Ecto neural progenitor cell (in vitro differentiated cells): ENCODE results near the gene MYO5B.
"Not testable (repeated sequence)": the region's sequence is repeated elsewhere in the genome, so short reads cannot be mapped to it uniquely, and the experiment has no call there.

Experiments
- DNase-seq: peaks from one replicate; pipeline ENCODE4 v3.0.0-alpha.2; 2018; ENCODE audit warnings: low spot score

Gene MYO5B

GRCh38 chr18:49920731-49921130 is 274.2 kb downstream of the MYO5B start:
- no peak for DNase-seq

GRCh38 chr18:49917742-49918141 is 277.2 kb downstream of the MYO5B start:
- DNase-seq: no peak

- no peak for DNase-seq
Observed at GRCh38 chr18:49915352-49915751, 279.6 kb downstream of the MYO5B start.

- DNase-seq: no peak
Observed at GRCh38 chr18:49913221-49913620, 281.7 kb downstream of the MYO5B start.

DNA sequence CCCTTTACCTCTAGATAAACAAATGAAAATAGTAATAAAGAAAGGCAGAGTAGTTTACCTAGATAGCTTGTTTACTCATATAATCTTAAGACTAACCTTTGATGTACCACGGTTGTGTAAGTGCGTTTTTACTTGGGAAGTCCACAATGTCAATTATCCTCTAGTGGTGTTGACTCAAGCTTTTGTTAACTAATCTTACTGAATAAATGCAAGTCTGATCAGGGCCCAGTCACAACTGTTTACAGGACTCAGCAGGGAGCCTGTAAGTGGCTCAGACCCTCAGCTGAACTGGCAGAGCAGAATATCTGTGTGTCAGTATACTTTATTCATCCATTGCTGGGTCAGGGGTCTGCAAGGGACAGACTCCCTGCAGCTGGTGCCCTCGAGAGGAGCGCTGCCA is 283.5 kb downstream of the MYO5B start:
- no peak for DNase-seq

DNA sequence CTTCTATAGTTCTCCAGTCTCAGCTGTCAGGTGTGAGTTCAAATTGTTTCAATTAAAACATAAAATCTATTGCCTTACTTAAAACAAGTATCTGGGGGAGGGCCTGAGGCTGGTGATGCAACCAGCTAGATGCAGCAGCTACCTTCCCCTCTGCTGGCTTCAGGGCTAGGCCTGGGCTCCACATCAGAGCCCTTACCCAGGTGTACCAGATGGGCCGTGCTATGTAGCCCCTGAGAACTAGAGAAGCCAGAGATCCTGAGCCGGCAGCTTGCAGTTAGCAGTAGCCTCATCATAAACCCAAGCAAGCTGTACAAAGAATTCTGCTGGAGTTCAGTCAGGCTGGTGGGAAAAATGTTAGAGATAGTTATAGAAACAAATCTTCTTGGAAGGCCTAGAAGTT is 284.0 kb downstream of the MYO5B start:
- DNase-seq: no peak

- DNase-seq: no peak
Observed at GRCh38 chr18:49910019-49910418, 284.9 kb downstream of the MYO5B start.

DNA sequence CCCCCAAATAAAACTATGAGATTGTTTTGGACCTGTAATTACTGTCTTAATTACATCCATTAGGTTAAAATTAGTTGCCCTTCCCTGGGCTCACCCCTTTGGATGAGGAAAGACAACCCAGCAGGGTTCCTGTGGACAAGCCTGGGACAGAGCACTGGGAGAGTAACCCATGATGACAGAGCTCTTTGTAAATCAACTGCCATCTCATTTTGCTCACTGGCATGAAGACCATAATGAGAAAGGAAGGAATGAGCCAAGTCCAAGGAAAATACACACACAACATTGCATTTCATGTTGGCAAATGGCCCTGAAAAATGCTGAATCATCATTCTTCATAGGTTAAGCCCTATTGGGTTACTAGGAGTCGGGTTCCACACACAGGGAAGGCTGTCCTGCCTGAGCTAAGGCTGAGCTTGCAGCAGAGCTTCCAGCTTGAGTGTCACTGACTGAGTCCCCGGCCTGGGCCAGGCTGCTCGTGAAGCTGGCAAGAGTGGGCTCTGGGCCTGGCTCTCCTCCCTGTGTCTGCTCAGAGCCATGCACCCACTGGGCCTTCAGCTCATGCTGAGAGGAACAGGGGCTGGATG is 287.5 kb downstream of the MYO5B start:
- DNase-seq: no peak

GRCh38 chr18:49905771-49906170 is 289.2 kb downstream of the MYO5B start:
- no peak for DNase-seq

DNA sequence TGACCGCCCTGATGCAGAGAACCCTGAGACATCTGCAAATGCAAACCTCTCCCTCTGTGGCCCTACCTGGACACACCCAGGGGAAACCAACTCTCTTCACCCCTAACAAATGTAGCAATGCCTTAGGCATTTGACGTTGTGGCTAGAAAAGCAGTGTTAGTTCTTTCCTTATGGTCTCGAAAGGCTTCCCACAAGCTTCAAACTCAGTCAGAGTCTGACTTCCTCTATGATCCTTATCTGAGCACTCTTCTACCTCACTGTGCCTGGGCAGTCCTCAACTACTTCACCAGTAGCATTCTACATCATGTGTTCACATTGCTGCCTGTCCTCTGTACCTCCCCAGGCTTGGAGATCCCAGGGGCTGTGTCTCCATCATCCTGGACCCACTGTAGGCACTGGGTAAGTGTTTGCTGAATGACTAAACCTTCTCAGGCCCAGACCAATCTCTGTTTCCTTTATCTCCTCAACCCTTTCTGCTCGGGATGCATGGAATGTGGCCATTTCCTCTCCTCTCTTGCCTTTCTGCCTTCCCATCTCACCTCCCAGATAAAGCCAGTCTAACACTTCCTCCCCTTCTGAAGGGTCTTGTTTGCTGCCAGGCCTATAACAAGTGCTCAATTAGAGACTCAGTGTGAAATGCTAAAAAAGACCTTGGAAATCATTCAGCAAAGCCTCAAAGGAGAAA is 289.9 kb downstream of the MYO5B start:
- no peak for DNase-seq

DNA sequence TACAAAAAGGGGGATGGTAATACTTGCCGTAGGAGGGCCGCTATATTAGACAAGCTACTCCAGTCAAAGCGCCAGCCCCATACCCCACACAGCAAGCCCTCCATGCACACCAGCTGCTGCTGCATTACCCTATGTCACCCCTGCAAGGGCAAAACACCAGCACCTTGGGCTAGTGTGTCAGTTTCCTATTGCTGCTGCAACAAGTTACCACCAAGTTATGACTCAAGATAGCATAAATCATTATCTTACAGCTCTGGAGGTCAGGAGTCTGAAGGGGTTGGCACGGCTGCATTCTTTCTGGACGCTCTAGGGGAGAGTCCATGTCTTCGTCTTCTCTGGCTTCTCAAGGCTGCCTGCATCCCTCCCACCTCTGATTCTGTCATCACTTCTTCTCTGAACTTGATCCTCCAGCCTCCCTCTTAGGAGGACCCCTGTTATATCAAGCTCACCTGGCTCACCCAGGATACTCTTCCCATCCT is 293.0 kb downstream of the MYO5B start:
- DNase-seq: no peak

- no peak for DNase-seq
Observed at GRCh38 chr18:49899657-49900330, 295.2 kb downstream of the MYO5B start.

DNA sequence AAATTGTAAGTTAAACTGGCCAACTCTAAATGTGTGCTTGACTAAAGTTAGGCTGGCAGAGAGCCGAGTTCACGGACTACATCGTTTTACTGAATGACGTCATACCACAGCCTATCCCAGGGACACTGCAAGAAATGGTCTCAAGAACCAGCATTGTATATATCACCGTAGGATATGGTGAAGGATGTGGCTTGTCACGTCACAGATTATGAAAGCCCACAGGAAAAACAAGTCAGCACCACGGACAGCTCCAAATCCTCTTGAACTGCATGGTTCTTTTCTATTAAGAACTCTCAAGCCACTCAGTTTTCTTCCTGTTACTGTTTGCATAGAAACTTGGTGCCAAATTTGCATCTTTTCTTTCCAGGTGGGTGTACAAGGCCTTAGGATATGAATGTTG is 296.5 kb downstream of the MYO5B start:
- DNase-seq: peak; percentile 71

GRCh38 chr18:49894517-49895226 is 300.3 kb downstream of the MYO5B start:
- no peak for DNase-seq

DNA sequence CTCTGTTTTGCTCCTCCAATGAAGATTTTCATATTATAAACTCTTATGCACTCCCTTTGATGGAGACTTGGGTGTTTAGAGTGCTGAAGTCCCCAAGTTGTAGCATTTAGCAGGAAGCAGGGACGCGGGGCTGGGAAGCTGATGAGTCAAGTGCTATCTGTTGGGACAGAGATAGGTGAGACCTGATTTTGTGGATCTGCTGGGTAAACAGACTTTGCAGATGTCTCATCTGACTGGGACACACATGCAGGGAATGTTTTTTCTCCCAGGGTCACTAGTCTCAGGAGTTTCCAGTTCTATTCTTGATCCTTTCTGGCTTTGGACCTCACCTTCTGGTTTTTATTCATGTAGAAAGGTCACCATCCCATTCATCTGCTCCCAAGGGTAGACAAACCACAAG is 301.9 kb downstream of the MYO5B start:
- DNase-seq: no peak

DNA sequence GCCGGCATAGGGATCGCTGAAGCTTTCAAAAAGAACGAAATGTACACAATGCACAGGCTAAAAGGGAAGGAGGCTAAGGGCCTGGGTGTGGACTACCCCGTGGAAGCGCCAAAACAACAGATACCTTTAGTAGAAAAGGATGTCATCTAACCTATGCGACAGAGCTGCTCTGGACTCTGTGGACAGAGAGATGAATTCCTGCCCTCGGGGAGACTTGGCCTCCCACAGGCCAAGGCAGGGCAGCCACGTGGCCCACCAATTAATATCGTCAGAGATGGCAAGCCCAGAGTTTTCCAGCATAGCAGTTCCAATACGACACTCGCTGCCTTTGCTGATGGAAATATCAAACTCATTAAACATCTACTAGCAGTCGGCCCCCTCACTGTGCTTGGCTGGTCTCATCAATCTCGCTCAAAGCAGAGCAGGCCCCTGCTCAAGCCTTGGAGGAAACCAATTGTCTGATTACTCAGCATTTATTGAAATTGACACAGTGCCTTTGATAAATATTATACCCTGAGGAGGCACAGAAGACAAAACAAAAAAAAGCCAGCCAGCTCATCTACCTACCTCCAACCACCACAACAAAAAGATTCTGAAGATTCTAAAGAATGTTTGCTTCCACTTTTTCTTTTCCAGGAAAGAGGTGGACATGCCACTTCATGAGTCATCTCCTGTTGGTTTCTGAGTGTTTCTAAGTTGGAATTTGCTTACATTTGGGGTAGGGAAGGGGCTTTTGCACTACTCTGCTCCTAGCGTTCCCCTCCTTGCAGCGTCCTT is 302.6 kb downstream of the MYO5B start:
- DNase-seq: no peak

DNA sequence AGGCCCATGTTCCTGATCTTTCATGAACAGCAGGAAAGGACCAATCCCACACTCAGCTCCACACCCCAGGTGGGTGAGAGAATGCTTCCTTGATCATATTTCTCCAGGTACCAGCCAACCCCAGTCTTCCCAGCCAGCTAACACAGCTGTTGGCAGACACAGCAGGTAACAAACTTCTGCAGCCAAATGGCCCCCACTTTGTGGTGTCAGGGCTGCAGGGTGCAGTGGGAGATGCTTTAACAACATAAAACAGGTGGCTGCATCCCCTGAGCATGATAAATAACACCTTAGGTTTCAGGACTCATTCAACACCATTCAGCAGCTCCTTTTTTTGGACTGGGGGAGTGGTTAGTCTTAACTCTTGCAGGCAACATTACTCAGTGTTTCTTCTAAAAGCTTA is 304.9 kb downstream of the MYO5B start:
- DNase-seq: no peak

DNA sequence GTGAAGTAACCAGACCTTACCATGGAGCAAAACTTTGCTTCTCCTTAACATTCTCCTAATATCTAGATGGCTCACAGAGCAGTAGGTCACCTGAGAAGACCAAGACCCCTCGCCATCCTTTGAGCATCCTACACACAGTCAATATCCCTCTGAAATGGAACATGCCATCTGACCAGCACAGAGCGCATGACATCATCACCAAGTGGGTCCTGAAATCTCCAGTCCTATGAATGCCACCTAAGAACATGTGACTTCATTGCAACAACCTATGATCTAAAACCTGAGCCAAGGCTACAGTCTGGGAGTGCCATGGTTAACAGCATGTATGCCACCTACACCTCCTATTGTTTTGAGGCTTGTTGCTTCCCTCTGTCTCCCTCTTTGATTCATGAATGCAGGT is 305.4 kb downstream of the MYO5B start:
- not testable (repeated sequence) for DNase-seq

GRCh38 chr18:49886891-49887764 is 307.8 kb downstream of the MYO5B start:
- no peak for DNase-seq

DNA sequence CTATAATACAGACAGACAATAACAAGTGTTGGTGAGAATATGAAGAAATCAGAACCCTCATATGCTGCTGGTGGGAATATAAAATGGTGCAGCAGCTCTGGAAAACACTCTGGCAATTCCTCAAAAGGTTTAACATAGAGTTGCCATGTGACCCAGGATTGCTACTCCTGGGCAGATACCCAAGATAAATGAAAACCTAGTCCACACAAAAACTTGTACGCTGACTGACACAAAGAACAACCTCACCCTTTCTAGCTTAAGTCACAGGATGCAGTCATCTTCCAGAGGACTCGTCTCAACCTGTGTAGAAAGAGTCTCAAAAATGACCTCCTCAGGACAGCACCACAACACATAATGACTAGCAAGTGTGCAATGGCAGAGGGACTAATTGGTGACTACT is 310.0 kb downstream of the MYO5B start:
- DNase-seq: no peak

DNA sequence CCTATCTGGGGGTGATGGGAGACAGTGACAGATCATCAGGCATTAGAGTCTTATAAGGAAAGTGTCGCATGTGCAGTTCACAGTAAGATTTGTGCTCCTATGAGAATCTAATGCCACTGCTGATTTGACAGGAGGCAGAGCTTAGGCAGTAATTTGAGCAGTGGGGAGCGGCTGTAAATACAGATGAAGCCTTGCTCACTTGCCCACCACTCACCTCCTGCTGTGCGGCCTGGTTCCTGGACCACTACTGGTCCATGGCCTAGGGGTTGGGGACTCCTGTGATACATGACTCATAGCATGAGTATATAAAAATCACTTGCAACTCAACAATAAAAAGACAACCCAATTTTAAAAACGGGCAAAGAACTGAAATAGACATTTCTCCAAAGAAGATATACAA is 310.5 kb downstream of the MYO5B start:
- DNase-seq: no peak
